HG03521 (cell line): ENCODE measurements around the gene TRIM17.

ENCODE experiments used
- ATAC-seq: cut with Tn5 transposase; IDR thresholded peaks from one replicate; pipeline ENCODE4 v1.9.1; 2021; ENCODE audit warnings: mild to moderate bottlenecking, moderate library complexity; ENCODE audit not compliant: unreplicated experiment

TRIM17 gene

DNA sequence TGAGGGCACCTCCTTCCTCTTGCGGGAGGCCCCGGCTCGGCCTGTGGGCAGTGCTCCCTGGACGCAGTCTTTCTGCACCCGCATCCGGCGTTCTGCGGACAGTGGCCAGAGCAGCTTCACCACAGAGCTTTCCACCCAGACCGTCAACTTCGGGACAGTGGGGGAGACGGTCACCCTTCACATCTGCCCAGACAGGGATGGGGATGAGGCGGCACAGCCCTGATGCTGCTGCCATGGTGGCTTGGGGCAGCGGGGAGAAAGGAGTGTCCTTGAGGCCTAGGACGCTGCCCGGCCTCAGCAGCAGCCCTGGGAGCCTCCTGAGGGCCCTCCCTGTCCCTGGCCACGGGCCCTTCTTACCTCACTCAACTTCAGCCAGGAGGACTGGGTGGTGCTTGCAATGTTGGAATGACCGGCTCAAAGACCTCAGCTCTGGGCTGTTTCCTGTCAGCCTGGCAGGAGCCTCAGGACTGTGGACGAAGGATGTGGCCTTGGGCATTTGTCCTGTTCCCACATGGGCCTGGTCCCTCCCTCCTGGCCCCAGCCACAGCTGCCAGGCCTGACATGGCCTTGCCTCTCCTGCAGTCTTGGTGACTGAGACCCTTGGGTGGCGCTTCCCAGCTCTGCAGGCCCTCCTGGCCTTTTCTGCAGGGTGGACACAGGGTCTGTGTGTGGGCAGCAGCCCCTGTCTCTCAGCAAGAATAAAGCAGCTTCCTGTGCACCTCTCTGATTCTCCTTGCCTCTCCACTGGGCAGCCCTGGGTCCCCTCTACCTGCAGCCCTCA lies 55.9 kb downstream of the TRIM17 start:
- ATAC-seq, result no peak

DNA sequence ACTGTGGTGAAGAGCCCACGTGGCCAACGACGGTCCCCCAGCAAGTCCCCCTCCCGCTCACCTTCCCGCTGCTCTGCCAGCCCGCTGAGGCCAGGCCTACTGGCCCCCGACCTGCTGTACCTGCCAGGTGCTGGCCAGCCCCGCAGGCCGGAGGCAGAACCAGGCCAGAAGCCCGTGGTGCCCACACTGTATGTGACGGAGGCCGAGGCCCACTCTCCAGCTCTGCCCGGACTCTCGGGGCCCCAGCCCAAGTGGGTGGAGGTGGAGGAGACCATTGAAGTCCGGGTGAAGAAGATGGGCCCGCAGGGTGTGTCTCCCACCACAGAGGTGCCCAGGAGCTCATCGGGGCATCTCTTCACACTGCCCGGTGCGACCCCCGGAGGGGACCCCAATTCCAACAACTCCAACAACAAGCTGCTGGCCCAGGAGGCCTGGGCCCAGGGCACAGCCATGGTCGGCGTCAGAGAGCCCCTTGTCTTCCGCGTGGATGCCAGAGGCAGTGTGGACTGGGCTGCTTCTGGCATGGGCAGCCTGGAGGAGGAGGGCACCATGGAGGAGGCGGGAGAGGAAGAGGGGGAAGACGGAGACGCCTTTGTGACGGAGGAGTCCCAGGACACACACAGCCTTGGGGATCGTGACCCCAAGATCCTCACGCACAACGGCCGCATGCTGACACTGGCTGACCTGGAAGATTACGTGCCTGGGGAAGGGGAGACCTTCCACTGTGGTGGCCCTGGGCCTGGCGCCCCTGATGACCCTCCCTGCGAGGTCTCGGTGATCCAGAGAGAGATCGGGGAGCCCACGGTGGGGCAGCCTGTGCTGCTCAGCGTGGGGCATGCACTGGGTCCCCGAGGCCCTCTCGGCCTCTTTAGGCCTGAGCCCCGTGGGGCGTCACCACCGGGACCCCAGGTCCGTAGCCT lies 56.8 kb downstream of the TRIM17 start:
- ATAC-seq, result no peak

- no peak for ATAC-seq
These were observed 57.7 kb downstream of the TRIM17 start for GRCh38 chr1:228358764-228359612.

DNA sequence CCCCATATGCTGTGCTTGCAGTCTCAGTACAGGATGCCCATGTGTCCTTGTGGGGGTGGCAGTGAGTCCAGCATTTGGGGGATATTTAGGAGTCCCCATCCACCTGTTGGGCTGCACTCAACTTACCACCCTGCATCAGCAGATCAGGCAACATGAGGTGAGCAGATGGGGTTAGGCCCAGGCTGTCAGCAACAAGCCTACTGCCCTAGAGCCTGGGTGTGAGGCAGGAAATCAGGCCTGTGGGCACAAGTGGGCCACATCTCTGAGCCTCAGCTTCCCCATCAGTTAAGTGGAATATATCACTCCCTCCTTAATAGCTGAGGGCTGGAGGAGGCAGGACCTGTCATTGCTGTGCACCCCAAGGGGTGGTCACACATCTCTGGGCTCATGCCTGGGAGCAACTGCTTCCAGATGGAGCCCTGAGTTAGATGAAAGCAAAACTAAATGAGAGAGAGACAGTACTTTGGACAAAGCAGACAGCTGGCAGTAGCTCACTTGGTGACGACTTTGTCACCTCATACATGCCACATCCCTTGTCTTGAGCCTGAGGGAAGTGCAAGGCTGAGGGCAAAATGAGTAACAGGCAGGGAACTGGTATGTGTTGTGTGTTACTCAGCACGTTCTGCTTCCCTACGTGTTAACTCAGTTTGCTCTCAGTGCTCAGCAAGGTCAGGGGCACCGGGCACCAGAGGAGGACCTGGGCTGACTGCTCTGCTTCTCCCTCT lies 58.5 kb downstream of the TRIM17 start:
- ATAC-seq, result no peak
